DMS153 (cell line): Measurements from ENCODE around the gene EIF4G3.
"Not testable (repeated sequence)": the region's sequence is repeated elsewhere in the genome, so short reads cannot be mapped to it uniquely, and the experiment has no call there.

ENCODE experiments used
- DNase-seq: peaks from one replicate; lab custom pipeline; 2025; lab: John Stamatoyannopoulos, UW

Gene EIF4G3

DNA sequence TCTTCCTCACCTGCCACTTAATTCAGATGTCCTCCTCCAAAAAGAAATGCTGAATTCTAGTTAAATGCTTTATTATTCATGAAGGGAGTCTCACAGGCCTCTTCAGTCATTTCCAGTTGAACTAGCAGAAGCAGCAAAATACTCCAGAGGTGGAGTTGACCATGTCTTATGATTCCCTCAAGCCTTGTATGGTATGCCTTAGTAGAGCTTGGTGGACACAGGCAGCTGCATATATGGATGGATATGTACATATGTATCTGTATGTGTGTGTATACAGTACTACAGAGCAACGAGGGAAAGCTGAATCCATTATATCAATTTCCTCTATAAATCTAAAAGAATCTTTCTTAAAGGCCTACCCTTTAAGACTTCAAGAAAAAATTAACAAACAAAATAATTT, 306.0 kb downstream of the EIF4G3 start:
- no peak for DNase-seq

DNA sequence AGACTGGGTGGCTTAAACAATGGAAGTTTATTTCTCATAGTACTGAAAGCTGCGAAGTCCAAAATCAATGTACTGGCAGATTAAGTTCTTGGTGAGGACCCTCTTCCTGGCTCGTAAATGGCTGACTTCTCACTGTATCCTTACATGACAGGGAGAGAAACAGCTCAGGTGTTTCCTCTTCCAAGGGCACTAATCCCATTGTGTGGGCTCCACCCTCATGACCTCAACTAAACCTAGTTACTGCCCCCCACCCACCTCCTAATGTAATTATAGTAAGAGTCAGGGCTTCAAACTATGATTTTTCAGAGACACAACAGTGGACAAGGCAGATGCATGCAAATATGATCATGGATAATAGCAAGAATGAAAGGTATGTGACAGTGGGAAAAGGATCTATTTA, 308.4 kb downstream of the EIF4G3 start:
- no peak for DNase-seq

DNA sequence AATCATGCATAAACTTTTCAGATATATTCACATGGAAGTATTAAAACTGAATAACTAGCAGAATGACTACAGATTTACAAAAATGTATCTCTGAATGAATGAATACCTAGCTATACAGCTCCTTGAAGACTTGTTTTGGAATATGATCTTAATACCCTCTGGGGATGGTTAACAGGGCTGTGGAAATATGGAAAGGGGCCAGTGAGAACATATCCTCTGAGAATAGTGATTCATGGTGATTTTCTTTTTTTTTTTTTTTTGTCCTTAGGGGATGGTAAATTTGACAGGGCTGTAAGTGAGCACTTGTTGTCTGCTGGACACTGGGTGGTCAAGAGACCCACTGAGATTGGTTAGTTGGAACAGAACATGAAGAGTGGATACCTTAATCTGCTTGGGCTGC, 308.9 kb downstream of the EIF4G3 start:
- DNase-seq = no peak

DNA sequence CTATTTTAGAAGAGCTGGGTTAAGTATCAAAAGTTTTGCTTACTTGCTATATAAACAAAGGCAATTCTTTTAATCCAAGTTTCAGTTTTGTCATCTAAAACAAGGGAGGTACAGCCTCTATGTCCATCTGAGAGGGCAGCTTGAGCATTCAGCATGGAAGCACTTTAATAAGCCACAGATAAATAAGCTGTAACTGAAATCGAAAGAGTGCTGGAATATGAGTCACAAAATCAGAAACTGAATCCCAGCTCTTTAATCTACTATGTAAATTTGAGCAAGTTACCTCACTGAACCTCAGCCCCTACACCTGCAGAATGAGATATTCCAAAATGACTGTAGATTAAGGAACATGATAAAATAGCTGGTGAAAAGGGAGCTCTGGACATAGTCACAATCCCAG, 309.6 kb downstream of the EIF4G3 start:
- DNase-seq = no peak

DNA sequence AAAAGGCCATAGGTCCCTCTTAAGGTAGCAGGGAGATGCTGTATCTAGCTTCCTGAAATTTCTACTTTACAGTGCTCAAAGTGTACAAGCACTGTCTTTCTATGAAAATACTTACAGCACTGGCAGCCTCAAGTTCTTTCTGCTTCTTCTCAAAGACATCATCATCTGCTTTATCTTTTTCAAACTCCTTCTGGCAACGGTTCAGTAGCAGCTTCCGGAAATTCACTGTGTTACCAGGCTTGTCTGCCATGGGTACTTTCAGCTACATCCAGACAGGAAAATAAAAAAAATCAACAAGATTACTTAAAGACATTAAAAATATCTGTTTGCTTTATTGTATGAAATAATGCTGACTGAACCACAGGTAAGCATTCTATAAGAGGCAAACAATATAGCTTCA, 311.7 kb downstream of the EIF4G3 start:
- no peak for DNase-seq

DNA sequence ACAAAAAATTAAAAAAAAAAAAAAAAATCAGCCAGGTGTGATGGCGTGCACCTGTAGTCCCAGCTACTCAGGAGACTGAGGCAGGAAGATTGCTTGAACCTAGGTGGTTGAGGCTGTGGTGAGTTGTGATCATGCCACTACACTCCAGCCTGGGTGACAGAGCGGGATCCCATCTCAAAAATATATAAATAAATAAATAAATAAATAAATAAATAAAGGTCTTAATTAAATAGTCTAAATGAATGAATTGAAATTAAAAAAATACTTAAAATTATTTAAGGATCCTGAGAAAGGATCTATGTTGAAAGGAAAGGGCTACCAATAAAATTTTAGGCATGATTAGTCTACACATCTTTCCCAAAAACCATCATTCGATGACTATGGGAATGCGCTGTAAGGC, 322.2 kb downstream of the EIF4G3 start:
- DNase-seq = no peak

DNA sequence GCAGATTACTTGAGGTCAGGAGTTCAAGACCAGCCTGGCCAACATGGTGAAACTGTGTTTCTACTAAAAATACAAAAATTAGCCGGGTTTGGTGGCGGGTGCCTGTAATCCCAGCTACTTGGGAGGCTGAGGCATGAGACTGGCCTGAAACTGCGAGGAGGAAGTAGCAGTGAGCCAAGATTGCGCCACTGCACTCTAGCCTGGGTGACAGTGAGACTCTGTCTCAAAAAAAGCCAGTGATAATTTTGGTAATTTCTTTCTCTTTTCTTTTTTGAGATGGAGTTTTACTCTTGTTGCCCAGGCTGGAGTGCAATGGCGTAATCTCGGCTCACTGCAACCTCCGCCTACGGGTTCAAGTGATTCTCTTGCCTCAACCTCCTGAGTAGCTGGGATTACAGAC, 324.9 kb downstream of the EIF4G3 start:
- DNase-seq = not testable (repeated sequence)

DNA sequence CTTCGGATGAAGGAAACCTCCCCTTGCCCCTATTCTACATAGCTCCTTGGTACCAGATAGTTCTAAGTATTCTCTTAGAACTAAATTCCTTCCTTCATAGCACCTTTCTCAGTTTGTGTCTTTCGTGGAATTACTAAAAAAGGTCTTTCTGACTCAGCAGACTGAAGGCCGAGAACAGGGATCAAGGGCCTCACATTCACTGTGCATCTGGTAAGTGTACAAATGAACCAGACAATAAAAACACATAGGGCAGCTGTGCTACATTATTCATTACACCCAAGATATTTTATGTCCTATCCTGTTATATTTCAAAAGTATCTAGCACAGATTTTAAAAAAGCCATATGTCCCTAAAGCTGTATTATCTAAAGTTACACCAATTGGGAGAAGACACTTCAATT, 326.7 kb downstream of the EIF4G3 start:
- DNase-seq = no peak

DNA sequence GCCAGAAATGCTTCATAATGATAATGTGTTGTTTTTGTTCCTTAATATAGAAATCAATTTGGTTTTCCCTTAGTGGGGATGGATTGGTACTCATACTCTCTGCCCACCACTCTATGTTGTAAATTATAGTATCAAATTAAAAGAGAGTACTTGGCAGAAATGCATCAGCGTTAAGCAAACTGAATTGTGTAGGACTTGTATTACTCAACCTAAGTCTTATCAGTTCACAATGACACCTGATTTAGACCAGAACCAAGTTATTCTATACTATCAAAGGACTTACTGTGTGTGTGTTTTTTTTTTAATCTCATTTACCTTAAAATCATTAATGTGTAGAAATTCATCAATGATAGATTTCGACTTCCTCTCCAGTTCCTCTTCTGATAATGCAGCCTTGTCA, 327.6 kb downstream of the EIF4G3 start:
- DNase-seq = no peak

DNA sequence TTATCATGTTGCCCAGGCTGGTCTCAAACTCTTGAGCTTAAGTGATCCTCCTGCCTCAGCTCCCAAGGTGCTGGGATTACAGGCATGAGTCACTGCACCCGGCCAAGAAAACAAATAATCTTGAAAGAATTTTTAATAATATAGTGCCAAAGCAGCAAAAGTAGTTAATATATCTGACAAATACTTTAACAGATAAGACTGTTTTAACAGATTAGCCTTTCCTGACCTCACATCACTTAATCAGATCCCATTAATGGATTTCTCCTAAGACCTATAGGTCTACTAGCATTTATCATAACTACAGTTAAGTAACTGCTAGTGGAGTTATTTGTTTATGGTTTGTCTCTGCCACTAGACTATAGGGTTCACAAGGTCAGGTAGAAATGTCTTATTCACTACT, 328.5 kb downstream of the EIF4G3 start:
- DNase-seq = no peak

DNA sequence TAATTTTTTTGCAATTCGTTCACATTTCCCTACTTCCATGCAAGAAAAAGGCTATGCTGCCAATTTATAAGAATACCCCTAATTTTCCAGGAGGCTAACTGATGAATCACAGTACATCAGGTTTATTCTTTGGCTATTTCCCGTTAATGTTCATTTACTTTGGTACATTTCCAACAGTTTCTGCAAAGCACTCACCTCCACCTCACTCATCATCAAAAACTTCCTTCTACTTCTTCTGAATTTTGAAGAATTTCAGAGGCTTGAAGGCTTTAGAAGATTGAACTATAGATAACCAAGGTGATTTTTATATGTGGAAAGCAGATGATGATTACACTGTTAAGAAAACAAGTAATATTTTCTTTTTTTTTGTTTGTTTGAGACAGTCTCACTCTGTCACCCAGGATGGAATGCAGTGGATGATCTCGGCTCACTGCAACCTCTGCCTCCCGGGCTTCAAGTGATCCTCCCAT, 329.1 kb downstream of the EIF4G3 start:
- no peak for DNase-seq

DNA sequence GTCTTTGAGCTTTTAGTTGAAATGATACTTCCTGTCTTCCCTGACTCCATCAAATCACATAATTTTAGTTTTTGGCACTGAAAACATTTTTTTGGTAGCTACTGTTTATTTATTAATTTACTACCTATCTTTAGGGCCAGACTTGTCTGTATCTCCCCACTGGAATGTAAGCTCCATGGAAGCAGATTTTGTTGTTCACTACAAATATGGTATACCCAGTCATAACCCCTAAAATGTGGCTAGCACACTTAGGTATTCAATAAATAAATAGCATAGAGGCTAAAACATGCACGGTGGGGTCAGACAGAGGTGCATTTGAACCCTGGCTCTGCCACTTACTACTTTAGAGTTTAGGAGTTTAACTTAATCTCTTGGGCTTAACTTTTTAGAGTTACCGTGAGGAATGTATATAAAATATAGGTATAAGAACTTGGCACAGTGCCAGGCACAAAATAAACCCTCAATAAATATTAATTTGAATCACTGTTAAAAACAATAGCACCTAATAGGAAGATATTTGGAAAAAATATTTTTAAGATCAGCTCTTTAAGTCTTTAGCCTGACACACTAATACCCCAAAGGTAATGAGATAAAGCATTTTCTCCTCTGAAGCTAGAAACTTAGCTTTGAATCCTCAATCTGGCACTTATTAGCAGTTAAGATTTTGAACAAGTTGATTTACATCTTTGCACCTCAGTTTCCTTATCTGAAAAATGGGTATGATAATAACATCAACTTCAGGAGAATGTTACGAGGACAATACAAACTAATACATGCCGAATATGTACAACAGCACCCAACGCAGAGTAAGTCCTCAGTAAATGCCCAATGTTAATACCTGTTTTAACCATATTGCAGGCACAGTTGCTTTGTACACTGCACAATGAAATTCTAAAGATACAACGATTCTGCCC, 330.0 kb downstream of the EIF4G3 start:
- DNase-seq = no peak

DNA sequence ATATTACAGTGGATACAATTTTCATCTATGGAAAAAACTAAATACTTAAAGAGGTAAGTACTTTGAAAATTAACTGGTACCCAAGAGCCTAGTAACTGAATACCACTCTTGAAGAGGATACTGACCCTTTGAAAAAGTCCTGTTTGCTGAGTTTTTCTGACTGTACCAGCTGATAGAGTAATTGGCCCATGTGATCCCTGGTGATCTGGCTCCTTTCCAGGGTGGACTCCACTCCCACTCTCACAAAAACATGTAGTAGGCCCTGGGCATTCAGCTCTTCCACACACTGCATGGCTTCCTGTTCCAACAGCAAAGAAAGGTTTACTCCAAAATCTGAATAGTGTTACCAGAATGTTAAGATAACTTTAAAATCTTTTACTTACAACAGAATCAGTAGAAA, 336.0 kb downstream of the EIF4G3 start:
- no peak for DNase-seq

DNA sequence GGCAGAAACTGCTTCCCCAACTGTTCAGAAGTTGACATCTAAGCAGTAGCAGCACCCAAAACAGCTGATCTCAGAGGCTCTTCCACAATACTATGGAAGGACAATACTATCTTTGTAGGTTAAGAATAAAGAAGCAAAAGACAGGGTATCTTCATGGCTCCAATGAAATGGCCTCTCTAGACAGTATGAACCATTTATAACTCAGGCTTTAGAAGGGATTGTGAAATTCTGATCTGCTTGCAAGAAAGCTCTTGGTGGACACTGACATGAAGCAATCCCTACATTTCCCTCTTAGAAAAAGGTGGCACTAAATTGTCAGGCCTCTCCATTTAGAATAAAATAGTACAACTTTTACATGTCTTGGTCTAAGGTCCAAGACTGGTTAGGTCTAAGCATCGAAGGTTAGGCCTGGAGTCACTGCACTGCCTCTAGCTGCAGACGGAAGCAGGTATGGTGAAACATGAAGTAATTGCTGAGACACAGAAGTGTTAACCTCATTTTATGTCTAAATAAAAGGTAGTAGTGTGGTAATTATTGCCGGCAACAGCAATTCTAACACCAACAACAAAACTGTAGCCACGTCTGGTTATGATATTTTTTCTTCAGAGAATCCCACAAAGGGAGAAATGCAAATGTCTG, 339.0 kb downstream of the EIF4G3 start:
- no peak for DNase-seq

DNA sequence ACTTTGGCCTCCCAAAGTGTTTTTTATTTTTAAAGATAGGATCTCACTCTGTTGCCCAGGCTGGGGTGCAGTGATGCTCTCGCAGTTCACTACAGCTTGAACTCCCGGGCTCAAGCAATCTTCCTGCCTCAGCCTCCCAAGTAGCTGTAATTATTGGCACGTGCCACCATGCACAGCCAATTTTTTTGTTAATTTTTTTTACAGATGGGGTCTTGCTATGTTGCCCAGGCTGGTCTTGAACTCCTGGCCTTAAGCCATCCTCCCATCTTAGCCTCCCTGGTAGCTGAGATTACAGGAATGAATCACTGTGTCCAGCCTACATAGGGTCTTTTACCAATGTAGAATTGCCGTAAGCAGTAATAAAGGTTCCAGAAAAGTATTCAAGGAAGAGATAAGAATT, 340.5 kb downstream of the EIF4G3 start:
- DNase-seq = no peak

DNA sequence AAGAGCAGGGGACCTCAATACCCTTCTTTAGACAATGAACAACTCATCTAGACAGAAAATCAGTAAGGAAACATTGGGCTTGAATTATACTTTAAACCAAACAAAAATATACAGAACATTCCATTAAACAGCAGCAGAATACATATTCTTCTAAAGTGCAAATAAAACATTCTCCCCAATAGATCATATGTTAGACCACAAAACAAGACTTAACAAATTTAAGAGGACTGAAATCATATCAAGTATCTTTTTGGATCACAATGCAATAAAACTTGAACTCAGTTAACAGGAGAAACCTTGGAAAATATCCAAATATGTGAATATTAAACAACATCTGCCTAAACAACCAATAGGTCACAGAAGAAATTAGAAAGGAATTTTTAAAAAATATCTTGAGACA, 341.9 kb downstream of the EIF4G3 start:
- no peak for DNase-seq

DNA sequence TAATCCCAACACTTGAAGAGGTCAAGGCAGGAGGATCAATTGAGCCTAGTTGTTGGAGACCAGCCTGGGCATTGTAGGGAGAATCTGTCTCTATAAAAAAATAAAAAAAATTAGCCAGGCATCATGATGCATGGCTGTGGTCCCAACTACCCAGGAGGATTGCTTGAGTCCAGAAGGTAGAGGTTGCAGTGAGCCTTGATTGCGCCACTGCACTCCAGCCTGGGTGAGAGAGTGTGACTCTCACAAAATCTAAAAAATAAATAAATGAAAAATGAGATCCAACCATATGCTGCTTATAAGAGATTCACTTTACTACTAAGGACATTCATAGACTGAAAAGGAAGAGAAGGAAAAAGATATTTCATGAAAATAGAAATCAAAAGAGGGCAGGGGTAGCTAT, 342.5 kb downstream of the EIF4G3 start:
- no peak for DNase-seq

DNA sequence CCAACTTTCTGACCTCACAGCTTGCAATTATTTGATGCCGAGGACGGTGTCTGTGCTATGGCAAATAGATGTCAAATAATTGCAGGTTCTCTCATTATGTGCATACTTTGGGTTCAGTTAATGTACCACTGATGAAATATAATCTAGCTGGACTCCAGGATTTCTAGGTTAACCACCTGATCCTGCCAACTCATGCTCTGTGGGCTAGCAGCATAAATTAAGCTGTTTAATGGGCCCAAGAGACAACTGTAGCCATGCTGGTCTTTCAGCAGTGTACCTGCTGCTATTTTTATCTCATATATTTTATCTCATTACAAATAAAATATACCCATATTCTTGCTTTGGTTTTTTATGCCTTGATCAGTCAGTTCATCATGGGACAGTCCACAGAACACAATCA, 346.3 kb downstream of the EIF4G3 start:
- no peak for DNase-seq

DNA sequence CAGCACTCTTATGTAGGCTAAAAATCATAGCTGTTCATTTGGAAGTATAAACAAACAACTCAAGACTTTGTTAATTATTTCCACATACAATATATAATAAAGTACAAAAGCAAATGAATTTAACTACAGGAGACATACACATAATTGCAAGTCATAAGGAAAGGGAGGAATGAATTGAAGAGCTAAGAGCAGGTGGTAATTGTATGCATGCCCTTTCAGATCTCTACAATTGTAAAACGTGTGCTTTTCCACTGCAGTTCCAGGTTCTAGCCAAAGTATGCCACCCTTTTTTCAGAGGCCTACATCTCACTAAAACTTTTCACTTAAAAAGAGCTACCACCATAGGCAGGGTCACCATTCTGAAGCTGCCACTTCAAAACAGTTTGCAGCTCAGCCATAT, 346.8 kb downstream of the EIF4G3 start:
- no peak for DNase-seq

DNA sequence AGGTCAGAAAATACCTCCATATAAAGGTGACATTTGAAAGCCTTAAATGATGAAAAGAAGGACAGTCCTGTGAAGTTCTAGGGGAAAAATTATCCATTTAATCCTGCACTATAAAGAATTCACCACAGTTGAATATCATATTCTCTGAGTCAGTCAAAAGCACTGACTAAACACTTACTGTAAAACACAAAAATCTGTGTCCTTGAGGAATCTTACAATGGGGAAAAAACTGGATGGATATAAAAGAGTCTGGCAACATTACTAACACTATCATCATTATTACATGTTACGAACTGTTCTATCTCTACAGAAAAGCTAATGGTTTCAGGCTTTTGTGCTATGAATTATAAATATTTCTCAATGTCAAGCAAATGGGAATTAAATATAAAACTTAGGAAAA, 347.2 kb downstream of the EIF4G3 start:
- DNase-seq = no peak

DNA sequence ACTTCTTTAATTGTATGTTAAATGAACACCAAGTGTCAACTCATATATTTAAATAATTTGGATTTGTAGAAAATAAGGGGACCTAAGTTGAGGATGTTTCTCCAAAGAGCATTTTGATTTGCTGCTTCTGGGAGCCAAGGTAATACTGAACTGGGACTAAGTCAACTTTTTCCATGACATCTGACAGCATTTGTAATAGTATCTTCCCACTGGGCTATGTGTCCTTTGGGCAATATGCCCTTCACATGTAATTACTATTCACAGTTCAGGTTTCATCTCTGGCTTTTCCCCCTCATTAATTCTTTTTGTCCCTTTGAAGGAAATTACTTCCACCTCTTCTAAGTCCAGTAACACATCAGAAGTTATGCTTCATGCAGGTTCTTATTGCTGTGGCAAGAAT, 352.9 kb downstream of the EIF4G3 start:
- DNase-seq = no peak

DNA sequence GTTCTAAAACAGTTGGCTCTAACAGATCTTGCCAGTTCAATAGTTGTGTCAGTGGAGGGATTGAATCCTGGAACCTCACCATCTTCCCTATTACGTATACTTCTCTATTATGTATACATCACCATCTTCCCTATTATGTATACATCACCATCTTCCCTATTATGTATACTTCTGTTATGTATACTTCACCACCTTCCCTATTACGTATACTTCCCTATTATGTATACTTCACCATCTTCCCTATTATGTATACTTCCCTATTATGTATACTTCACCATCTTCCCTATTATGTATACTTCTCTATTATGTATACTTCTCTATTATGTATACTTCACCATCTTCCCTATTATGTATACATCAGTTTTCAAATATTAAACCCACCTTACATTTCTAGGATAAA, 355.2 kb downstream of the EIF4G3 start:
- DNase-seq = no peak

DNA sequence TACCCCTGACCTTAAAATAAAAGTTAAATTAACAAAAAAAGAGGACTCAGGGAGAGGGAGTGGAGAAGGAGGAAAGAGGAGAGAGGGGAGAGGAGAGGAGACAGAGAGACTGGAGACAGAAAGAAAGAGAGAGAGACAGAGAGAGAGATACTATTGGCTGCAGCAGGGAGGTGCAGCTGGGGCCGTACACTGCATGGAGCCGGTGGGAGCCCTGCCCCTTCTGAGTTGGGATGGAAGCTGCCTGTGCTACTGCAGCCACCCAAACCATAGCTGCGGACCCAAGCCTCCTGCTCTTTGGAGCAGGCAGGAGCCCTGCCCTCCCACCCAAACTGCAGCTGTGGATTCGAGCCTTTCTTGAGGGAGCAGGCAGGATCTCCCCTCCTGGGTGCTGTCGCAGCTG, 356.9 kb downstream of the EIF4G3 start:
- DNase-seq = no peak

DNA sequence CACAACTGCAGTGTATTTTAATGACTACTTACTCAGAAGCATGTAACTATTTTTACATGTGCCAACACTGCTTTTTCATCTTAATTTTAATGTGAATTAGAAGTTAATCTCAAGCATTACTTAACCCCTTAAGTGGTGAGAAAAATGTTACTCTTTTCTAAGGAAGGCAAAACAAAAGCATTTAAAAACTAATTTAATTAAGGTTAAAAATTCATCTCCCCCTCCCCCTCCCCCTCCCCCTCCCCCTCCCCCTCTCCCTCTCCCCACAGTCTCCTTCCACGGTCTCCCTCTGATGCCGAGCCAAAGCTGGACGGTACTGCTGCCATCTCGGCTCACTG, 362.2 kb downstream of the EIF4G3 start:
- DNase-seq = no peak
